Kidney epithelial cell (primary cell): ENCODE measurements around the gene LYSMD3. TPM values are rescaled to one million over a fixed set of nuclear protein-coding genes. Genes with fewer than 3 reads are reported as not detected.

Source experiments
- DNase-seq: peaks from one replicate; pipeline ENCODE4 v3.0.0-alpha.2; 2010; ENCODE audit warnings: low read depth
- H3K27me3 ChIP-seq: 2 replicates; pipeline ENCODE4 v1.6.0; 2011; ENCODE audit warnings: low read length; ENCODE audit not compliant: control insufficient read depth, insufficient read depth
- H3K36me3 ChIP-seq: 2 replicates; pipeline ENCODE4 v1.5.1; 2011; ENCODE audit warnings: low read length; ENCODE audit not compliant: control insufficient read depth, insufficient read depth
- H3K4me3 ChIP-seq: 2 replicates; pipeline ENCODE4 v1.5.1; 2011; ENCODE audit warnings: low read depth, mild to moderate bottlenecking, control low read depth, low read length
- CTCF ChIP-seq: IDR thresholded peaks from 2 replicates; pipeline ENCODE4 v1.5.1; 2011; ENCODE audit warnings: mild to moderate bottlenecking, moderate library complexity, low read length, control low read depth, inconsistent platforms; ENCODE audit not compliant: insufficient read depth, poor library complexity, severe bottlenecking
- total RNA-seq: library from RNA; depleted of rRNA; stranded (reverse); fragments of >200 nt; gene quantifications from 2 replicates; pipeline ENCODE4 v1.2.3, GENCODE V29; 2015

LYSMD3 gene
- total RNA-seq, 1 donor from 2014 or later, result 16.2 TPM

GRCh38 chr5:90530736-90531487 is 1.5 kb upstream of the LYSMD3 start:
- H3K4me3 ChIP-seq, result no peak overlapping the region
- no peaks in the 10 kb centered on the region for H3K27me3 ChIP-seq
- DNase-seq, result no peak
- no peaks in the 10 kb centered on the region for H3K36me3 ChIP-seq
- TF ChIP-seq CTCF, result no peak

GRCh38 chr5:90529939-90530677 is 724 bp upstream of the LYSMD3 start:
- DNase-seq, result no peak
- Histone ChIP-seq H3K36me3 (no peaks in the 10 kb centered on the region), H3K4me3 (peak overlapping the region; percentile 97), H3K27me3 (no peaks in the 10 kb centered on the region)
- TF ChIP-seq CTCF, result peak; percentile 78

GRCh38 chr5:90528601-90529193 is 687 bp downstream of the LYSMD3 start:
- H3K27me3 ChIP-seq, result no peaks in the 10 kb centered on the region
- H3K36me3 ChIP-seq, result no peaks in the 10 kb centered on the region
- no peak for TF ChIP-seq CTCF
- H3K4me3 ChIP-seq, result peak overlapping the region; percentile 97
- DNase-seq, result no peak

- no peaks in the 10 kb centered on the region for H3K36me3 ChIP-seq
- no peak overlapping the region for H3K4me3 ChIP-seq
- DNase-seq, result no peak
- no peaks in the 10 kb centered on the region for H3K27me3 ChIP-seq
- no peak for TF ChIP-seq CTCF
These were observed 10.3 kb downstream of the LYSMD3 start for GRCh38 chr5:90519081-90519480.

- Histone ChIP-seq H3K4me3 (no peak overlapping the region), H3K36me3 (no peaks in the 10 kb centered on the region), H3K27me3 (no peaks in the 10 kb centered on the region)
- no peak for TF ChIP-seq CTCF
- no peak for DNase-seq
These were observed 10.7 kb downstream of the LYSMD3 start for GRCh38 chr5:90518661-90519060.
